Esophagus (tissue), 2 donors: ENCODE results near the gene PLPPR2. TPM values are rescaled to one million over a fixed set of nuclear protein-coding genes. Genes with fewer than 3 reads are reported as not detected.
A peak's percentile ranks its signal among the peaks of the same experiment; 100 is the strongest.
"Not testable (repeated sequence)": the region's sequence is repeated elsewhere in the genome, so short reads cannot be mapped to it uniquely, and the experiment has no call there.

Source experiments
- H3K27ac ChIP-seq, 2 donors: one replicate each; pipeline ENCODE4 v1.5.1; 2013; ENCODE audit warnings: low read depth in 2 of 2, mild to moderate bottlenecking in 2 of 2, inconsistent platforms in 1 of 2, low read length in 1 of 2, moderate library complexity in 1 of 2
- H3K27me3 ChIP-seq, 2 donors: one replicate each; pipeline ENCODE4 v1.6.1; 2013; ENCODE audit warnings: low read length in 2 of 2, control low read depth in 1 of 2, mild to moderate bottlenecking in 1 of 2; ENCODE audit not compliant: insufficient read depth in 2 of 2, control insufficient read depth in 1 of 2
- H3K36me3 ChIP-seq, 2 donors: one replicate each; pipeline ENCODE4 v1.6.1; 2013; ENCODE audit warnings: low read length in 1 of 2; ENCODE audit not compliant: control insufficient read depth in 2 of 2, insufficient read depth in 2 of 2
- H3K4me1 ChIP-seq, 2 donors: one replicate each; pipeline ENCODE4 v1.6.1; 2013; ENCODE audit warnings: low read length in 1 of 2; ENCODE audit not compliant: control insufficient read depth in 2 of 2, insufficient read depth in 2 of 2
- H3K4me3 ChIP-seq, 2 donors: one replicate each; pipeline ENCODE4 v1.5.1; 2013; ENCODE audit warnings: low read length in 2 of 2, mild to moderate bottlenecking in 2 of 2, low read depth in 1 of 2, moderate library complexity in 1 of 2
- H3K9me3 ChIP-seq, 2 donors: one replicate each; pipeline ENCODE4 v1.6.1; 2013; ENCODE audit warnings: mild to moderate bottlenecking in 2 of 2, low read depth in 1 of 2, low read length in 1 of 2, moderate library complexity in 1 of 2; ENCODE audit not compliant: control insufficient read depth in 2 of 2, insufficient read depth in 1 of 2
- WGBS, 2 donors: extraction: QIAGEN DNeasy Blood & Tissue Kit; methylation state at CpG; one replicate each; pipeline ENCODE4 v1.1.7; 2013; 5-methylcytosine and 5-hydroxymethylcytosine counted together
- polyA plus RNA-seq, 2 donors: library from polyadenylated mRNA; stranded (reverse); fragments of 200-250 nt; gene quantifications; one replicate each; pipeline ENCODE4 v1.2.3, GENCODE V29; 2013
- donor health status: healthy with polysubstance abuse.
- donor health status: Bipolar disorder and iron deficiency.

Gene PLPPR2
- polyA plus RNA-seq, 2 donors, result 7.3 to 8.6 TPM

DNA sequence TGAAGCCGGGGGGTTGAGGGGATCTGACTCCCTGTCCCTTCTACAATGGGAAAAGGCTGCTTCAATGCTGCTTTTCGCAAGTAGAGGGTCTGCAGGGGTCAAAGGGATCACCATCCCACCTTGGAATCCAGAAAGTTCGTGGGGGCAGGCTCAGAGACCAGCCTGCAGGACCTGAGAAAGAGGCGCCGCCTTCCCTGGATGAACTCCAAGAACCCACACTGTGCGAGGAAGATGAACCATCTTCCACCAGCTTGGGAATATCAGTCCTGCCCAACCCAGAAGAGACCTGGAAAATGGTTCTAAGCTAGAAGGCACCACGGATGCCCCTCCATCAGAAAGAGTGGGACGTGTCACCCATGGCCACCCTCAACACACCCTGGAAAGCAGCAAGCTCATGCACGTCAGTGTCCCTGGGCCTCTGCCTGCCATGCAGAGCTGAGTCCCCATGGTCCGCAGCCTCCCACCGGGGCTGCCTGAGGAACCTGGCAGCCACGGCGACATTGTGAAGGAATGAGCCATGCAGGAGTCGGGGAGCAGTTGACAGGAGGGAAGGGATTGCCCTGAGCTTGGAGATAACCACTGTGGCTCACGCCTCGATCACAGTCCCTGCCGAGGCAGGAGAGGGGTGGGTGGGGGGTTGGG lies 30.4 kb upstream of the PLPPR2 start:
- Histone ChIP-seq H3K4me1 (peaks cover 0 to 14% of the 10 kb centered on the region in 2 donors), H3K4me3 (no peak overlapping the region), H3K27me3 (no peaks in the 10 kb centered on the region), H3K27ac (peak overlapping the region; percentile 74 to 90), H3K9me3 (no peaks in the 10 kb centered on the region), H3K36me3 (peaks cover 7 to 13% of the 10 kb centered on the region in 2 donors)
- WGBS, 2 donors, result 52 to 53% methylated on average over 17 of the region's 17 CpGs

DNA sequence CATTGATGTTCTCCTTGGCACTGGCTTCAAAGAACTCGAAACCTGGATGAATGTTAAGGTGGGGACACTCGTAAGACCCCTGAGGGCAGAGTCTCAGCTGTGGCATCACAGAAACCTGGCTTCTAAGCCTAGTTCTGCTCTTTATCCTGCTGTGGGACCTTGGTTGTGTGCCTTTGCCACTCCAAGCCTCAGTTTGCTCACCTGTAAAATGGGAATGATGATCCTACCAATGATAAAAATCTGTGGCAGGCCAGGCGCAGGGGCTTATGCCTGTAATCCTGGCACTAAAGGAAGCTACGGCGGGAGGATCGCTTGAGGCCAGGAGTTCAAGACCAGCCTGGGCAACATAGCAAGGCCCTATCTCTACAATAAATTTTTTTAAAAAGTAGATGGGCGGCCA lies 29.7 kb upstream of the PLPPR2 start:
- Histone ChIP-seq H3K27me3 (no peaks in the 10 kb centered on the region), H3K4me3 (no peak overlapping the region), H3K4me1 (peaks cover 0 to 14% of the 10 kb centered on the region in 2 donors), H3K27ac (no peak overlapping the region), H3K9me3 (no peaks in the 10 kb centered on the region), H3K36me3 (peaks cover 7 to 16% of the 10 kb centered on the region in 2 donors)
- WGBS, 2 donors, result 84 to 87% methylated on average over 7 of the region's 7 CpGs

DNA sequence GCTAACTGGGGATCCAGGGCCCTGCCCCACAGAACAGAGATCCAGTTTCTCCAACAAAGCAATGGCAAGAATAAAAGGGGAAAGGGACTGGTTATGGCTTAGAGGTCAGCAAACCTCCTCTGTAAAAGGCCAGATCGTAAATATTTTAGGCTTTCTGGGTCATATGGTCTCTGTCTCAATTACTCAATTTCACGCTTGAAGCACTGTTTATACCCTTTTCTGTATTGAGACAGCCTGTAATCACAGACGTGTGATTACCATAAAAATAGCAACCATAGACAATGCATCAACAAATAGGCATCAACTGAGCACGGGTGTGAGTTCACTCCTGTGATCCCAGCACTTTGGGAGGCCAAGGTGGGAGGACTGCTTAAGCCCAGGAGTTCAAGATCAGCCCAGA lies 25.1 kb upstream of the PLPPR2 start:
- Histone ChIP-seq H3K36me3 (peaks cover 11 to 12% of the 10 kb centered on the region in 2 donors), H3K27me3 (no peaks in the 10 kb centered on the region), H3K4me3 (no peak overlapping the region), H3K27ac (no peak overlapping the region), H3K4me1 (peaks cover 0 to under 1% of the 10 kb centered on the region in 2 donors), H3K9me3 (no peaks in the 10 kb centered on the region)
- WGBS, 2 donors, result 76 to 80% methylated on average over 4 of the region's 4 CpGs

DNA sequence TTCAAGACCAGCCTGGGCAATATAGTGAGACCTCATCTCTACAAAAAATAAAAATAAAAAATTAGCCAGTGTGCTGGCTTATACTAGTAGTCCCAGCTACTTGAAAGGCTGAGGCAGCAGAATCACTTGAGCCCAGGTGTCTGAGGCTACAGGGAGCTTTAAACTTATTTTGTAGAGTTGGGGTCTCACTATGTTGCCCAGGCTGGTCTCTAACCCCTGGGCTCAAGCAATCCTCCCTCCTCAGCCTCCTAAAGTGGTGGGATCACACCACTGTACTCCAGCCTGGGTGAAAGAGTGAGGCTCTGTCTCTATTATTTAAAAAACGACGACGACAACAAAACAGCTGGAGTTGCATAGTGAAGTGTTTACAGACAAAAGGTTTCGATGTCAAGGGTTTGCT lies 23.7 kb upstream of the PLPPR2 start:
- Histone ChIP-seq H3K4me3 (no peak overlapping the region), H3K27ac (no peak overlapping the region), H3K27me3 (no peaks in the 10 kb centered on the region), H3K4me1 (no peaks in the 10 kb centered on the region), H3K36me3 (peaks cover 11 to 20% of the 10 kb centered on the region in 2 donors), H3K9me3 (no peaks in the 10 kb centered on the region)
- WGBS, 2 donors, result 68 to 75% methylated on average over 4 of the region's 4 CpGs

DNA sequence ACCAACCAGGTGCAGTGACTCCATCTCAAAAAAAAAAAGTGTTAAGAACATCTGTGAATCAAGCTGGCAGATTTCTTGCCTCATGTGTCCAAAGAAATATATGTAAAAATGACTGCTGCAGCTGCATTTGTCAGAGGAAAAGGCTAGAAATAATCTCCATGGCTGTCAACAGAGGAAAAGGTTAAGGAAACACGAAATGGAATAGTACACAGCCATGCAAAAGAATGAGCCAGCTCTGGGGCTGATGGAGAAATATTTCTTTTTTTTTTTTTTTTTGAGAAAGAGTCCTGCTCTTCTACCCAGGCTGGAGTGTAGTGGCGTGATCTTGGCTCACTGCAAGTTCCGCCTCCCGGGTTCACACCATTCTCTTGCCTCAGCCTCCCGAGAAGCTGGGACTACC lies 22.4 kb upstream of the PLPPR2 start:
- no peak overlapping the region for H3K4me3 ChIP-seq
- H3K4me1 ChIP-seq, result peaks cover 0 to 3% of the 10 kb centered on the region in 2 donors
- H3K27ac ChIP-seq, result no peak overlapping the region
- peaks cover 4 to 21% of the 10 kb centered on the region in 2 donors for H3K36me3 ChIP-seq
- WGBS, 2 donors, result 95 to 96% methylated on average over 5 of the region's 5 CpGs
- no peaks in the 10 kb centered on the region for H3K27me3 ChIP-seq
- no peaks in the 10 kb centered on the region for H3K9me3 ChIP-seq

DNA sequence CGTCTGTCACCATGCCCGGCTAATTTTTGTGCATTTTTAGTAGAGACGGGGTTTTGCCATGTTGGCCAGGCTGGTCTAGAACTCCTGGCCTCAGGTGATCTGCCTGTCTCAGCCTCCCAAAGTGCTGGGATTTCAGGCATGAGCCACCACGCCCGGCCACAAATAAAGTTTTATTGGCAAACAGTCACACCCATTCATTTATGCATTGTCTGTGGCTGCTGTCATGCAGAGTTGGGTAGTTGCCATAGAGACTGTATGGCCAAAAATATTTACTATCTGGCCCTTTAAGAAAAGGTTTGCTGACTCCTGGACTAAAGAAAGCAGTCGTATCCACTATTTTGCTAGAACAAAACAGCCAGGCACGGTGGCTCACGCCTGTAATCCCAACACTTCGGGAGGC lies 21.4 kb upstream of the PLPPR2 start:
- whole genome bisulfite sequencing, 2 donors, result 77 to 87% methylated on average over 9 of the region's 9 CpGs
- peaks cover 4 to 21% of the 10 kb centered on the region in 2 donors for H3K36me3 ChIP-seq
- H3K27me3 ChIP-seq, H3K9me3 ChIP-seq, H3K4me1 ChIP-seq, H3K27ac ChIP-seq, H3K4me3 ChIP-seq: not testable (repeated sequence)

DNA sequence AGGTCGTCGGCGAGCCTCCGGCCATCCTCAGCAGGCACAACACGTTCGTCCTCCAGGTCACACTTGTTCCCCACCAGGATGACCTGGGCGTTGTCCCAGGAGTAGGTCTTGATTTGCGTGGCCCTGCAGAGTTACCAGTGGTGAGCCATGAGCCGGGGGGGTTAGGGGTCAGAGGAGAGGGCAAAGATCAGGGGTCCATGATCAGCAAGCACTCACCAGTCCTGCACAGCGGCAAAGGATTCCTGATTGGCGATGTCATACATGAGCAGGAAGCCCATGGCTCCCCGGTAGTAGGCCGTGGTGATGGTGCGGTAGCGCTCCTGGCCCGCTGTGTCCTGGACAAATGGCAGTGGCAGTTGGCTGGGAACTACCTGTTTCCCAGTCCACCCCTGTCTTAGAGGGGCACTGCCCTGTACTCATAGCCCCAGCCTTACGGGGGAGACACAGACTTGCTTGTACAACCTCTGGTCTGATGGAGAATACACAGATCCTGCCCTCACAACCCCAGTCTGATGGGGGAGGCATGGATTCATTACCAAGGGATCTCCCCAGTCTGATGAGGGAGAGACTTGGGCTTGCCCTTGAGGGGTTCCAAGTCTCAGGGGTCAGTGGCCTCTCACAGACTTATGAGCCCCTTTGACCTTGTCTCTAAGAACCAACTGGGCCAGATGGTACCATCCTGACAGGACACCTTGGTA lies 19.6 kb upstream of the PLPPR2 start:
- WGBS, 2 donors, result 95% methylated on average over 17 of the region's 17 CpGs

DNA sequence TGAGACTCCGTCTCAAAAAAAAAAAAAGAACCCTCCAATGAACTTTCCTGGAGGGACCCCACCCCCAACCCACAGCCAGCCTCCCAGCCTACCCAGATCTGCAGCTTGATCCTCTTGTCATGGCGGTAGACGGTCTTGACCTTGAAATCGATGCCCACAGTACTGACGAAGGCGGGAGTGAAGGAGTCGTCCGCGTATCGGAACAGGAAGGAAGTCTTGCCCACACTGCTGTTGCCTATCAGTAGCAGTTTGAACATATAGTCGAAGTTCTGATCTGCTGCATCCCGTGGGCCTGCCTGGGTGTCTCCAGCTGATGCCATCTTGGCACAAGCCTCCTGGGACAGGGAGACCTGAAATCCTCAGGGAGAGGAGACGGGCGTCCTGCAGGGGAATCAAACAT lies 18.2 kb upstream of the PLPPR2 start:
- Histone ChIP-seq H3K27me3 (no peaks in the 10 kb centered on the region), H3K9me3 (no peaks in the 10 kb centered on the region), H3K4me3 (no peak overlapping the region), H3K4me1 (peaks cover 0 to 6% of the 10 kb centered on the region in 2 donors), H3K36me3 (peaks cover 4 to 16% of the 10 kb centered on the region in 2 donors), H3K27ac (no peak overlapping the region)
- 67 to 77% methylated on average over 14 of the region's 14 CpGs for WGBS, 2 donors

More for the DNA sequence above, 19.6 kb upstream of the PLPPR2 start:
- Histone ChIP-seq H3K4me1 (peaks cover 0 to 6% of the 10 kb centered on the region in 2 donors), H3K9me3 (no peaks in the 10 kb centered on the region), H3K27me3 (no peaks in the 10 kb centered on the region), H3K36me3 (peaks cover 4 to 16% of the 10 kb centered on the region in 2 donors), H3K27ac (no peak overlapping the region), H3K4me3 (no peak overlapping the region)

DNA sequence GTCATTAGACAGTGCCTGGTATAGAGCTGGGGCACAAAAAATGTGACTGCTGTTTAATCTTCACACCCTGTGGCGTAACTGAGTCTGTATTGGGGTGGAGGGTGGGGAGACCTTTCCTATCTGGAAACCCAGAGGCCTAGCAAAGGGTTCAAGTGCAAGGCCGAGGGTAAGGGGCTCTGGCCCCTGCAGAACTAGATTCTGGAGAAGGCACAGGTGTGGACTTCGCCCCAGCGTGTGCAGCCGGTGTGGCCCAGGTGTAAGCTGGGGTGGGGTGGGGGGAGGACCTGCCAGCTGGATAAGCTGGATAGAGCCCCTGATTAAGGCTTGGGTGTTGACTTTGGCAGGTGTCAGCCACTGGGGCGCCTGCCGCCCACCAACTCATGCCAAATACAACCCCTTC lies 17.1 kb upstream of the PLPPR2 start:
- H3K9me3 ChIP-seq, result no peaks in the 10 kb centered on the region
- H3K4me1 ChIP-seq, result peaks cover 0 to 6% of the 10 kb centered on the region in 2 donors
- H3K27me3 ChIP-seq, result no peaks in the 10 kb centered on the region
- H3K4me3 ChIP-seq, result peak overlapping the region; percentile 75 to 95
- WGBS, 2 donors, result 58 to 60% methylated on average over 7 of the region's 7 CpGs
- peaks cover 4 to 19% of the 10 kb centered on the region in 2 donors for H3K36me3 ChIP-seq
- peak overlapping the region in 1 of 2 donors; percentile 29 for H3K27ac ChIP-seq
